GM12878 (cell line): Measurements from ENCODE around the gene NTMT2. TPM values are rescaled to one million over a fixed set of nuclear protein-coding genes. Genes with fewer than 3 reads are reported as not detected.
A peak's percentile ranks its signal among the peaks of the same experiment; 100 is the strongest.

Source experiments
- ATAC-seq: fragments of 200-7000 bp; cut with Tn5 transposase; 3 replicates; pipeline ENCODE4 v1.9.1; 2020; ENCODE audit warnings: mild to moderate bottlenecking, moderate library complexity
- BruUV-seq: library from RNA; stranded (reverse); fragments of 400-500 nt; replicated peaks from 2 replicates; lab custom pipeline; 2021; lab: Mats Ljungman, UMichigan
- CTCF ChIA-PET: fragments of 300-600 bp; sonication (Branson Sonifier 250); formaldehyde crosslinking; extraction: SDS; loops from one replicate; lab custom pipeline; 2021; ENCODE audit warnings: inconsistent platforms; lab: Yijun Ruan, JAX
- POLR2A ChIA-PET: fragments of 350-600 bp; formaldehyde crosslinking; extraction: SDS; loops from one replicate; lab custom pipeline; 2021; ENCODE audit warnings: inconsistent platforms; lab: Charles Lee
- RAD21 ChIA-PET: fragments of 300-600 bp; sonication (Branson Sonifier 250); formaldehyde crosslinking; loops from one replicate; lab custom pipeline; 2023; ENCODE audit warnings: antibody characterized with exemption; ENCODE audit not compliant: unreplicated experiment; lab: Charles Lee
- SMC1A ChIA-PET: fragments of 300-600 bp; sonication (Branson Sonifier 250); formaldehyde crosslinking; loops from one replicate; lab custom pipeline; 2023; ENCODE audit not compliant: unreplicated experiment, uncharacterized antibody; lab: Charles Lee
- DNase-seq: peaks from one replicate; pipeline ENCODE4 v3.0.0-alpha.2; 2011; ENCODE audit warnings: low read depth, low spot score
- FAIRE-seq: peaks from 3 replicates; lab custom pipeline; 2011; peaks lifted over from hg19 to GRCh38; lab: Jason Lieb, UNC
- H2AFZ ChIP-seq: 2 replicates; pipeline ENCODE4 v1.6.0; 2011; ENCODE audit warnings: low read depth, low read length, control low read depth; ENCODE audit not compliant: control insufficient read depth
- H3K27ac ChIP-seq: 2 replicates; pipeline ENCODE4 v1.5.1; 2011; ENCODE audit warnings: control low read depth; ENCODE audit not compliant: control insufficient read depth, insufficient read depth
- H3K27me3 ChIP-seq, 2 experiments: replicated peaks in 1 of 2; 2 replicates each; pipeline versions ENCODE4 v1.6.0 to v1.6.1; 2011; ENCODE audit warnings: low read length in 1 of 2; ENCODE audit not compliant: control insufficient read depth in 2 of 2, insufficient read depth in 2 of 2
- H3K36me3 ChIP-seq, 2 experiments: 2 replicates each; pipeline ENCODE4 v1.5.1; 2011; ENCODE audit warnings: low read length in 1 of 2; ENCODE audit not compliant: control insufficient read depth in 2 of 2, insufficient read depth in 2 of 2
- H3K4me1 ChIP-seq: 2 replicates; pipeline ENCODE4 v1.6.1; 2011; ENCODE audit warnings: mild to moderate bottlenecking, low read length, moderate library complexity, mixed read lengths; ENCODE audit not compliant: control insufficient read depth, insufficient read depth
- H3K4me2 ChIP-seq: 2 replicates; pipeline ENCODE4 v1.6.0; 2011; ENCODE audit warnings: control low read depth; ENCODE audit not compliant: control insufficient read depth, insufficient read depth
- H3K4me3 ChIP-seq: fragments of 200-600 bp; sonication (generic); 2 replicates; pipeline ENCODE4 v1.5.1; 2016
- H3K79me2 ChIP-seq: 2 replicates; pipeline ENCODE4 v1.6.0; 2011; ENCODE audit warnings: low read length; ENCODE audit not compliant: control insufficient read depth, insufficient read depth
- H3K9ac ChIP-seq: 2 replicates; pipeline ENCODE4 v1.8.0; 2011; ENCODE audit warnings: low read length, control low read depth, mixed read lengths; ENCODE audit not compliant: control insufficient read depth, insufficient read depth
- H3K9me3 ChIP-seq: replicated peaks from 3 replicates; pipeline ENCODE4 v1.5.1; 2011; ENCODE audit warnings: mild to moderate bottlenecking, low read length; ENCODE audit not compliant: control insufficient read depth, insufficient read depth
- H4K20me1 ChIP-seq: 2 replicates; pipeline ENCODE4 v1.6.0; 2011; ENCODE audit not compliant: control insufficient read depth, insufficient read depth
- ATF7 ChIP-seq: fragments of 450-650 bp; IDR thresholded peaks from 2 replicates; pipeline ENCODE4 v1.6.1; 2016; ENCODE audit warnings: low read depth, mild to moderate bottlenecking
- BHLHE40 ChIP-seq, 2 experiments: fragments of 450-650 bp in 1 of 2; IDR thresholded peaks; 2 replicates each; pipeline ENCODE4 v1.6.1; 2011 to 2017; ENCODE audit warnings: low read depth in 2 of 2, borderline replicate concordance in 1 of 2, improper control_type of control experiment in 1 of 2, low read length in 1 of 2, mild to moderate bottlenecking in 1 of 2
- BRCA1 ChIP-seq: IDR thresholded peaks from 2 replicates; pipeline ENCODE4 v1.6.1; 2011; ENCODE audit warnings: low read depth, low read length, improper control_type of control experiment
- EGR1 ChIP-seq, 2 experiments: IDR thresholded peaks; 1 replicate in 1 of 2; 2 replicates in 1 of 2; pipeline ENCODE4 v1.6.1; 2011 to 2012; ENCODE audit warnings: low read depth in 2 of 2, low read length in 2 of 2, borderline replicate concordance in 1 of 2, mild to moderate bottlenecking in 1 of 2, moderate library complexity in 1 of 2
- IKZF2 ChIP-seq, 2 experiments: fragments of 450-650 bp; IDR thresholded peaks; 2 replicates each; pipeline ENCODE4 v1.6.1; 2017; ENCODE audit warnings: mild to moderate bottlenecking in 2 of 2, moderate library complexity in 2 of 2
- STAT3 ChIP-seq: IDR thresholded peaks from 2 replicates; pipeline ENCODE4 v1.6.1; 2011; ENCODE audit warnings: low read depth, low read length, improper control_type of control experiment
- ZBTB11 ChIP-seq: fragments of 450-650 bp; formaldehyde crosslinking; IDR thresholded peaks from 2 replicates; pipeline ENCODE4 v1.5.0; 2022; ENCODE audit warnings: mild to moderate bottlenecking, missing genetic modification characterization
- WGBS: methylation state at CpG from one replicate; pipeline ENCODE4 v1.1.6; 2016; ENCODE audit warnings: low lambda C conversion rate; ENCODE audit not compliant: insufficient replicate concordance, insufficient coverage; ENCODE audit errors: missing lambda C conversion rate; 5-methylcytosine and 5-hydroxymethylcytosine counted together
- in situ Hi-C: fragments of 300-500 bp; cut with MboI; formaldehyde crosslinking; loops from 9 replicates; pipeline ENCODE4 v1.14.3; 2018; ENCODE audit warnings: mixed read lengths
- intact Hi-C: fragments of 100-400 bp; cut with micrococcal nuclease; formaldehyde crosslinking; loops from one replicate; pipeline ENCODE4 v1.14.2; 2022; ENCODE audit not compliant: unreplicated experiment
- polyA plus RNA-seq, 11 experiments: library from polyadenylated mRNA; depleted of rRNA in 4 of 11; unstranded in 6 of 11; stranded (reverse) in 5 of 11; fragments of >200 nt; fragmentation: Nextera tagmentation in 4 of 11; fragmentation: Illumina TruSeq in 1 of 11; extraction: Ambion mirVana in 4 of 11; extraction: Trizol in 1 of 11; gene quantifications; 1 replicate in 1 of 11; 2 replicates in 10 of 11; pipeline versions ENCODE4 v1.2.1 to v1.2.3, GENCODE V29; 2011 to 2016; ENCODE audit warnings: inconsistent platforms in 2 of 11, missing spikeins in 2 of 11, low read depth in 1 of 11
- total RNA-seq, 4 experiments: library from RNA; depleted of rRNA in 3 of 4; stranded (reverse); fragments of >200 nt in 3 of 4; fragmentation: Illumina TruSeq in 1 of 4; extraction: Trizol in 1 of 4; gene quantifications; 2 replicates each; pipeline versions ENCODE4 v1.2.1 to v1.2.3, GENCODE V29; 2013 to 2021
- TF ChIP-seq, protein P1 (sequence below): IDR thresholded peaks from 2 replicates; pipeline ENCODE4 v1.6.1; 2011; ENCODE audit warnings: mild to moderate bottlenecking, low read depth, low read length, moderate library complexity; ENCODE audit not compliant: insufficient replicate concordance

The NTMT2 gene
- total and polyA plus RNA-seq, 10 of the 15 experiments (the other 5 are each of a cell fraction or from before 2014, with no cell fraction given) = not detected

- ChIA-PET CTCF (no interaction called here), RAD21 (no interaction called here), POLR2A (no interaction called here), SMC1A (no interaction called here)
- in situ Hi-C loops (no loop called here), intact Hi-C loops (no loop called here)
- H3K36me3 ChIP-seq = no peaks in the 10 kb centered on the region
- H3K4me3 ChIP-seq = no peak overlapping the region
- H3K27ac ChIP-seq = no peak overlapping the region
- H3K4me1 ChIP-seq = peaks cover 3% of the 10 kb centered on the region; the same call in 1 of the 2 replicates
- no peak overlapping the region for H3K9ac ChIP-seq
- no peaks in the 10 kb centered on the region for H3K27me3 ChIP-seq
- no peaks in the 10 kb centered on the region for H4K20me1 ChIP-seq
- H2AFZ ChIP-seq = no peak overlapping the region
- DNase-seq (no peak), FAIRE-seq (no peak), ATAC-seq (no peak)
- H3K9me3 ChIP-seq = no peaks in the 10 kb centered on the region; the same call in 2 of the 3 replicates
- H3K79me2 ChIP-seq = no peaks in the 10 kb centered on the region
- TF ChIP-seq ATF7 (peak; percentile 64; the same call in 1 of the 2 replicates), BHLHE40 (IDR thresholded peaks at IDR 0.05; ENCODE audit: borderline replicate concordance in 1 of 2, low read depth in 2 of 2, low read length in 1 of 2) (no peak), BRCA1 (no peak), STAT3 (no peak)
- no peak overlapping the region for H3K4me2 ChIP-seq
- BruUV-seq = no TSS peak
These were observed 20.5 kb upstream of the NTMT2 start for GRCh38 chr1:170125269-170125668.

DNA sequence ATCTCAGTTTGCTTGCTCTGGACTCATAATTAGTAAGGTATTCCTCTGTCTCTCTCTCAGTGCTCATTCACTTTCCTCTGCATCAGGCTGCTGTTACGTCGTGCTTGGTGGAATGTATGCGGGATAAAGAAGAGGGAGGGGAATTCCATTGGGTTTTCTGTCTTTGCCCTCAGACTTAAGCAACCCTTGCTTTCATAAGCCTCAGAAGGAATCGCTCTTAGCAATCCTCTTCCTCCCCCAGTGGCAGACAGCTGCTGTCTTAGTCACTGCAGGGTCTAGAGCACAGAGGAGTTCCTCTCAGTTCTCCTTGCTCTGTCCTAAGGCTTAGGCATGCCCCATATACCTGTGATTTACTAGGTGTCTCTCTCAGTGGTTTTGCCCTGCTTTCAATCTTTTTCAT is 19.1 kb upstream of the NTMT2 start:
- Histone ChIP-seq H3K27me3 (no peaks in the 10 kb centered on the region), H3K9me3 (no peaks in the 10 kb centered on the region; the same call in 2 of the 3 replicates), H3K27ac (0 out of 2 replicates have a peak overlapping the region, but pooled peaks have one; percentile 18), H3K36me3 (no peaks in the 10 kb centered on the region), H2AFZ (peak overlapping the region; percentile 84), H3K9ac (no peak overlapping the region), H3K4me2 (peak overlapping the region; percentile 60; the same call in 1 of the 2 replicates), H4K20me1 (no peaks in the 10 kb centered on the region), H3K4me1 (peaks cover 3% of the 10 kb centered on the region; the same call in 1 of the 2 replicates), H3K79me2 (no peaks in the 10 kb centered on the region), H3K4me3 (no peak overlapping the region)
- 0% methylated on average over 4 of the region's 4 CpGs for WGBS
- intact Hi-C loops = loop anchor here (2.0 kb wide), 1 partner anchor 52 kb away; the partner anchor contains the start of gene KIFAP3
- ATAC-seq = peak; percentile 100
- ChIA-PET RAD21 (interaction anchor here (0.8 to 2.0 kb wide), 7 partner anchors 20 to 408 kb away, joined by 3 to 10 read pairs (median 3); partner anchors contain the start of genes KIFAP3 and NTMT2), CTCF (interaction anchor here (0.9 to 1.8 kb wide), 4 partner anchors 17 to 563 kb away, joined by 3 to 5 read pairs (median 3); partner anchors contain the start of gene KIFAP3), POLR2A (interaction anchor here (0.5 to 1.2 kb wide), 3 partner anchors 19 to 52 kb away, joined by 3 to 5 read pairs (median 3); partner anchors contain the start of gene NTMT2), SMC1A (interaction anchor here (0.8 to 1.6 kb wide), 10 partner anchors 9 to 258 kb away, joined by 3 to 8 read pairs (median 4); no protein-coding TSS in a partner anchor)
- in situ Hi-C loops = no loop called here
- peak; percentile 85 for FAIRE-seq
- no TSS peak for BruUV-seq
- peak; percentile 72 for DNase-seq
- TF ChIP-seq ZBTB11 (CRISPR knock-in tag) = no peak
- TF ChIP-seq EGR1 (IDR thresholded peaks at IDR 0.05; ENCODE audit: borderline replicate concordance in 1 of 2, low read depth in 2 of 2, low read length in 2 of 2) = no peak
- peak; percentile 48 to 70; a peak in 3 of 4 replicates for TF ChIP-seq IKZF2 (IDR thresholded peaks at IDR 0.05)
- TF ChIP-seq, protein P1, sequence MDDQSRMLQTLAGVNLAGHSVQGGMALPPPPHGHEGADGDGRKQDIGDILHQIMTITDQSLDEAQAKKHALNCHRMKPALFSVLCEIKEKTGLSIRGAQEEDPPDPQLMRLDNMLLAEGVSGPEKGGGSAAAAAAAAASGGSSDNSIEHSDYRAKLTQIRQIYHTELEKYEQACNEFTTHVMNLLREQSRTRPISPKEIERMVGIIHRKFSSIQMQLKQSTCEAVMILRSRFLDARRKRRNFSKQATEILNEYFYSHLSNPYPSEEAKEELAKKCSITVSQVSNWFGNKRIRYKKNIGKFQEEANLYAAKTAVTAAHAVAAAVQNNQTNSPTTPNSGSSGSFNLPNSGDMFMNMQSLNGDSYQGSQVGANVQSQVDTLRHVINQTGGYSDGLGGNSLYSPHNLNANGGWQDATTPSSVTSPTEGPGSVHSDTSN = no peak
